HG03571 (cell line): ENCODE measurements around the gene MYL10.

Experiments used
- ATAC-seq: cut with Tn5 transposase; IDR thresholded peaks from one replicate; pipeline ENCODE4 v1.9.1; 2021; ENCODE audit not compliant: unreplicated experiment

MYL10 gene

DNA sequence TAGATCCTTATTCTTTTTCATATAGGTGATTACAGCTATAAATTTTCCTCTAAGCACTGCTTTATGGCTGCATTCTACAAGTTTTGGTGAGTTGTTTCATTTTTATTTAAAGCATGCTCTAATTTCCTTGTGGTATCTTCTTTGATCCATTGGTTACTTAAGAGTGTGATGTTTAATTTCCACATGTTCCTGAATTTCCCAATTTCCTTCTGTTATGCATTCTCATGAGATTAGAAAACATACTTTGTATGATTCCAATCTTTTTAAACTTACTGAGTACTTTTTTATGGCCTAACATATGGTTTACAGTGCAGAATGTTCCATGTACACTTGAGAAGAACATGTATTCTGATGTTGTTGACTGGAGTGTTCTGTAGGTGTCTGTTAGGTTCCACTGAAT is 53.4 kb downstream of the MYL10 start:
- no peak for ATAC-seq

DNA sequence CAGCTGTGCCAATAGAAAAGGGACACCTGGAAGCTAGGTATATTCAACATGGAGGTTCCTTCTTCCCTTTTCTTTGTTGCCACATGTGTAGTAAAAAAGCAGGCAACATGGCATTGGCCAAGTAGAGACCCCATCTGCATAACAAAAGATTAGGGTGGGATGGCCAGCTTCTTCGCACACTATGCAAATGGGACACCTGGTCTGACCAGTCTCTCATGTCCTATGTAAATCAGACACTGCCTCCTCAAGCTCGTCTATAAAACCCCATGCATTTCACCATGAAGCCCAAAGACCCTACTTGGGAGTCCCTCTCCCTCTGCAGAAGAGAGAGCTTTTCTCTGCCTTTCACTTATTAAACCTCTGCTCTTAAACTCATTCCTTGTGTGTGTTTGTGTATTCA is 53.9 kb downstream of the MYL10 start:
- no peak for ATAC-seq

DNA sequence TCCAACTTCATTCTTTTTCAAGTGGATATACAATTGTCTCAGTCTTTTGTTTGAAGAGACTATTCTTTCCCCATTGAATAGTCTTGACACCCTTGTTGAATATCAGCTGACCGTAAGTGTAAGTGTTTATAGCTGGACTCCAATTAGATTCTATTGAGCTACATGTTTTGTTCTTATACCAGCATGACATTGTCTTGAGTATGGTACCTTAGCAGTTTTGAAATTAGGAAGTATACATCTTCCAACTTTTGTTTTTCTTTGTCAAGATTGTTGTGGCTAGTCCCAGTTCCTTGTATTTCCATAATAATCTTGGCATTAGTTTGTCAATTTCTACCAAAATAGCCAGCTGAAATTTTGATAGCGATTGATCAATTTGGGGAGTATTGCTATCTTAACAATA is 56.9 kb downstream of the MYL10 start:
- no peak for ATAC-seq

DNA sequence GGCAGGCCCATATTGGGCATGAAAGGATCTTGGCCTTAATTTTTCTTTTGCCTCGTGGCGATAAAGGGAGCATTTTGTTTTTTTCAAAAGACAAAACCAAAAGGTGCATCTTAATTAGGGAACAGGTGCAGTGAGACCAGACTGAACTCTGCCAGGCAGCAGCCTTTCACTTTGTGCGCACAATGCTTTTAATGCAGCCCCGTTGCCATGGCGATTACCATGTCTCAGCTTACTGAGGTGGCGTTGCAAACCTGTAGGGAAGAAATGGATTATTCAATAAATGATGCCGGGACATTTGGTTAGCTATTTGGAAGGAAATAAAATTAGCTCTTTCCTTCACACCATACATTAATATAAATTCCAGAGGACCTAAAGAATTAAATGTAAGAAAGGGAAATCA is 61.9 kb downstream of the MYL10 start:
- no peak for ATAC-seq

DNA sequence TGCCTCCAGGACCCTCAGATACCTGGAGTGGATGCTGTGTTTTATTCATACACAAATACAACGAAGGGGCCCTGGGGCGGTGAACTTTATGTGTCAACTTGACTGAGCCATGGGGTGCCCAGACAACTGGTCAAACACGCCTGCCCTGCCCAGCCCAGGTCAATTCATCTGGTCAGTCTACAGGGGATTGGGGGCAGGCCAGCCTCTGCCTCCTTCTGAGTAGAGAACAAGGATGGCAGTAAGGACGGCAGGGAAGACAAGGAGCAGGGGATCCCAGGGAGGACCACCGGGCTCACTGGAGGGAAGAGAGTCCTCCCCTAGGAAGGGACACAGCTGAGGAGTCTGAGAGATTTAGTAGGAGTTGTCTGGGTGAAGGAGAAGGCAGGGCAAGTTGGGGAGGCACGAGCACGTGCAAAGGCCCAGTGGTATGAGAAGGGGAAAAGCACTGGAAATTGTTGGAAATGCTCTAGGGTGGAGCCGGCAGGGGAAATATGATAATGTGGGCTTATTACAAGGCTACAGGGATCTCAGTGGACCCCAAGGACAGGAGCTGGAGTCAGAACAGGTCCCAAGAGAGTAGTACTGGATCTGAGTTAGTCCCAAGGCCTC is 63.4 kb downstream of the MYL10 start:
- ATAC-seq, result no peak

DNA sequence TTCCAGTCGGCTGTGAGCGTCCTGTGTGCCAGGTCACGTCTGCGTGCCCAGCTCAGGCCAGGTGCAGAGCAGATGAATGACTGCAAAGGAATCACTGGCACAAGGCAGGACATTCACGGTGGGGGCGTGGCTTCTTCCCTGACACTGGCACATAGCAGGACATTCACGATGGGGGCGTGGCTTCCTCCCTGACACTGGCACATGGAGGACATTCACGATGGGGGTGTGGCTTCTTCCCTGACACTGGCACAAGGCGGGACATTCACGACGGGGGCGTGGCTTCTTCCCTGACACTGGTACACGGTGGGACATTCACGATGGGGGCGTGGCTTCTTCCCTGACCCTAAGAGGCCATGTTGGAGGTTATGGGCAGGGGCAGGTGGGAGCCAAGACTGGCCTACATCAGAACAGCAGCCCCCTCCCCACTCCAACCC is 64.3 kb downstream of the MYL10 start:
- ATAC-seq, result no peak

DNA sequence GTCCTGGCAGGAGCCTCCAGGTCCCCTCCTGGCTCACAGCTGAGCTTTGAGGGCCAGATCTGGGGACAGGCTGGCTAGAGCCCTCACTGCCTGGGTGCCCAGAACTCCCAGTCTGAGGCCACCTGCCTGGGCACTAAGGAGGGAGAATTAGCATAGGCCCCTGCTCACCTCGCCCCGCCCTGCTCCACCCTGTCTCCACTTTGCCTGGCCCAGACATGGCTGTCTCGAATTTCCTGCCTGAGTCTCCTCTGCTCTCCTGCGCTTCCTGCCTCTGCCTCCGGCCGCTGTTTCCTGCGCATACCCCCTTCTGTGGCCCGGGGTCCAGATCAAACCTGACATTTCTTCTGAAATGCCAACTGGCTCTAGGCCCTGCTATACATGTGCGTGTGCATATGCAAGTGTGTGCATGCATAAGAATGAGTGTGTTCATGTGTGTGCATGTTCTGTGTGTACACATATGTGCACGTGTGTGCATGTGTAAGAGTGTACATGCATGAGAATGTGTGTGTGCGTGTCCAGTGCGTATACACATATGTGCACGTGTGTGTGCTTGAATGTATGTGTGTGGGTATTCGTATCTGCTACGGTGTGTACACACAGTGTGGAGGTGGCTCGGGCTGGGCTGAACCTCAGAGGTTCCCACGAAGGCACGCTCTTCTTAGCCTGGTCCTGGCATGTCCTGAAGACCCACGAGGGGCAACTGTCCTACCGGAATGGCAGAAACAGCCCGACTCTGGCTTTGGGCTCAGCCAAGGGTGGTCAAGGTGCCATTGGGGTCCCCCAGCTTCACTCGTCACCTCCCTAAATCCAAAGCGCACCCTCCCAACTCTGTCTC is 64.9 kb downstream of the MYL10 start:
- ATAC-seq, result no peak
